HAP-1 (cell line): ENCODE data around the gene GPC4.

Source experiments
- DNase-seq, 2 experiments: peaks; one replicate each; pipeline ENCODE4 v3.0.0-alpha.2; 2016 to 2020; ENCODE audit warnings: low spot score in 2 of 2
- H3K27me3 ChIP-seq: fragments of 250-450 bp; sonication (Bioruptor Pico); 2 replicates; pipeline ENCODE4 v1.5.1; 2020; ENCODE audit warnings: low read depth, mild to moderate bottlenecking, moderate library complexity
- H3K36me3 ChIP-seq: fragments of 250-450 bp; sonication (Bioruptor Pico); replicated peaks from 2 replicates; pipeline ENCODE4 v1.5.1; 2020; ENCODE audit warnings: mild to moderate bottlenecking
- H3K4me1 ChIP-seq: fragments of 250-450 bp; sonication (Bioruptor Pico); 2 replicates; pipeline ENCODE4 v1.5.1; 2020; ENCODE audit warnings: mild to moderate bottlenecking
- H3K4me3 ChIP-seq: fragments of 250-450 bp; sonication (Bioruptor Pico); 2 replicates; pipeline ENCODE4 v1.5.1; 2020; ENCODE audit warnings: mild to moderate bottlenecking, moderate library complexity
- H3K9me3 ChIP-seq: fragments of 250-450 bp; sonication (Bioruptor Pico); 2 replicates; pipeline ENCODE4 v1.5.1; 2020; ENCODE audit warnings: mild to moderate bottlenecking, moderate library complexity
- in situ Hi-C: fragments of 300-500 bp; cut with MboI; formaldehyde crosslinking; loops from 3 replicates; pipeline ENCODE4 v1.14.3; 2020; ENCODE audit warnings: low sequenced_read_pairs, inconsistent platforms, mixed read lengths

Gene GPC4

DNA sequence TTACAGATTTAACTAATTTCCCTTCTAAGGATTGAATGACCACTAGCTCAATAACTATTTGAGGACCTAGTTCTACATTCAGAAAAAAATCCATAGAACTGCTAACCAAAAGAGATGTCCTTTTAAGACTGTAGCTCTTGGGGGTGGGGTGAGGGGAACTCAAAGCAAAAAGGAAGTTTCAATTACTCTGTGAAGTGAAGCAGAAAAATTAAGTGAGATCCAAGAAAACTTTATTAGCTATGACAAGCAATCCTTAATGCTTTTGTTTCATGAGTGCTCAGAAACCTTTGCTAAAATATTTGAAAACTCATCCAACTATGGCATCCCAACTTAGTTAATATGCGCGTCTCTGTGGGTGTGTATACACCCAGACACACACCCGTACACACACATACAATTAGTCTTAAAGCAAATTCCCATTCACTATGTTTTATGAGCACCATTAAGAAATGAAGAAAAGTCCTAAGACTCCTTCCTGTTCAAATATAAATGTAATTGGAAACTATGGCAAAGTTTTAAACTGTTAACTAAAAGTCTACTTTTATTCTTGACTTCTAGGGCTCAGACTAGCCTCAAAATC, 44.5 kb downstream of the GPC4 start:
- H3K36me3 ChIP-seq = peaks cover 12% of the 10 kb centered on the region
- H3K4me3 ChIP-seq = no peak overlapping the region
- no peaks in the 10 kb centered on the region for H3K9me3 ChIP-seq
- H3K4me1 ChIP-seq = peaks cover 54% of the 10 kb centered on the region
- no peak for DNase-seq
- in situ Hi-C loops = no loop called here
- no peaks in the 10 kb centered on the region for H3K27me3 ChIP-seq

GRCh38 chrX:133369065-133369464, 46.2 kb downstream of the GPC4 start:
- Histone ChIP-seq H3K4me1 (peaks cover 40% of the 10 kb centered on the region), H3K27me3 (no peaks in the 10 kb centered on the region), H3K4me3 (no peak overlapping the region), H3K36me3 (peaks cover 12% of the 10 kb centered on the region), H3K9me3 (no peaks in the 10 kb centered on the region)
- DNase-seq = no peak
- in situ Hi-C loops = no loop called here

GRCh38 chrX:133366735-133367134, 48.6 kb downstream of the GPC4 start:
- peaks cover 3% of the 10 kb centered on the region for H3K36me3 ChIP-seq
- DNase-seq = no peak
- no peak overlapping the region for H3K4me3 ChIP-seq
- no peaks in the 10 kb centered on the region for H3K27me3 ChIP-seq
- in situ Hi-C loops = no loop called here
- H3K4me1 ChIP-seq = peaks cover 43% of the 10 kb centered on the region
- no peaks in the 10 kb centered on the region for H3K9me3 ChIP-seq

DNA sequence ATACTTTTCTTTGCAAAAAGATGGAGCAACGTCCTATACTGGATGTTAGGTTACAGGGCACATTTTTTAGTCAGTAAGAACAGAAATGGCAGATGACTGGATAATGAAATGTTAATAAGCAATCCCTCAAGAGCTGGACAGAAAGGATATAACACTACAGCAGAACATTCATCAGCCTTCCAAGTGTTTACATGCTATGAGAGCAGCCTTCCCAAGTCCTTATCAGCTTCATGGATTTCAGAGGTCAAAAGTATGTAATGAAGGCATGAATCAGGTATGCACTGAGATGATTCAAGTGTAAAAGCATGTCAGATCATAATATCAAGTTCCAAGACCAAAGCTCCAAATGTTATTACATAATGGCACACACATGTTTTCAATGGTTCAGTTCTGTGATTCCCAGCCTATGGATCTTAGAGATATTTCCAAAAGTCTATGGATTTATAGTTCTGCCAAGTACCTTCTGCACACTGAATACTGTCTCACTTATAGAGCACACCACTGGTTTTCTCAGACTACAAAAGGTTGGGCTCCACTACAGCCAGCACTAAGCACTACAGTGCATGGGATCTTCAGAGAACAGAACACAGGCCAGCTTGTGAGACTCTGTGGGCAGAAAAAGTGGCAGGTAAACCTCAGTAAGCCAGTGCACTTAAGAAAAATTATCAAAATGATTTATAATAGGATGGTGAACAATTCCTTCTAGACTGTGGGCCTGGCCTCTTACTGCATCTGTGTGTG, 49.2 kb downstream of the GPC4 start:
- DNase-seq = no peak

DNA sequence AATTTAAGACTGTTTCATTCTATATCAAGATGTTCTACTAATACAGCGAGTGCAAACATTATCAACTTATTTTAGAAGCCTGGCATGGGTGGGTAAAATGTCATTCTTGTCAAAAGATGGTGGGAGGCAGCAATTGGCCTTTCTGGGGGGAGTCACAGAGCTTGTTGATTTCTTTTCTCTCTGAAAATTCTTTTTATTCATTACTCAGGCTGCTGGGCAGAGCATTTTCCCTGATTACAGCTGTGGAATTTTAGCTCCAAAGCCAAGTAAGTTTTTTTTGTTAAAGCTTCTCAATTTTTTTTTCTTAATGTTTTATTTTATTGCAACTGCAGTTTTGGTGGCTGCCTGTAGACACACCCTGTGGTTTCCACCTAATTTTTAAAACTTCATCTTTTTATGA, 50.4 kb downstream of the GPC4 start:
- no peak for DNase-seq
- H3K4me1 ChIP-seq = peaks cover 38% of the 10 kb centered on the region
- H3K4me3 ChIP-seq = no peak overlapping the region
- in situ Hi-C loops = no loop called here
- no peaks in the 10 kb centered on the region for H3K9me3 ChIP-seq
- H3K27me3 ChIP-seq = no peaks in the 10 kb centered on the region
- peaks cover 3% of the 10 kb centered on the region; the same call in 1 of the 2 replicates for H3K36me3 ChIP-seq

More for the DNA sequence above, 49.2 kb downstream of the GPC4 start:
- peaks cover 38% of the 10 kb centered on the region for H3K4me1 ChIP-seq
- in situ Hi-C loops = no loop called here
- no peak overlapping the region for H3K4me3 ChIP-seq
- peaks cover 3% of the 10 kb centered on the region for H3K36me3 ChIP-seq
- H3K27me3 ChIP-seq = no peaks in the 10 kb centered on the region
- no peaks in the 10 kb centered on the region for H3K9me3 ChIP-seq

DNA sequence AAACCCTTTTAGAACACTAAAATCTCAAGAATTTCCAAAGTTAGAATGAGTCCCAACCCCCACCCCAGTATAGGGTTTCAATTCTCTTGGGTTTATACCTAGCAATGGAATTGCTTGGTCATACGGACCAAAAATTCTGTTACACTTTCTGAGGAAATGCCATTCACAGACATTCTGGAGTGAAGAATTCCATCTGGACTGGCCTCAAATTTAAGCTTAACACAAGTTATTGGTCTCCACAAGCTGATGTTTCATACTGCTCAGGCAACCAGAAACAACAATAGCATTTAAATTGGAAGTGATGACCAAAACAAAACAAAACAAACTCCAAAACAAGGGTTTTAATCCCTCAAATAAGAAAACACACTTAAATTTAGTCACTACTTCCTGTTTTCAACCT, 51.1 kb downstream of the GPC4 start:
- H3K27me3 ChIP-seq = no peaks in the 10 kb centered on the region
- H3K4me1 ChIP-seq = peaks cover 42% of the 10 kb centered on the region
- in situ Hi-C loops = no loop called here
- no peak for DNase-seq
- no peak overlapping the region for H3K4me3 ChIP-seq
- no peaks in the 10 kb centered on the region for H3K9me3 ChIP-seq
- H3K36me3 ChIP-seq = peaks cover 3% of the 10 kb centered on the region; the same call in 1 of the 2 replicates

- H3K36me3 ChIP-seq = peaks cover 8% of the 10 kb centered on the region; the same call in 1 of the 2 replicates
- no peak overlapping the region for H3K4me3 ChIP-seq
- no peaks in the 10 kb centered on the region for H3K9me3 ChIP-seq
- H3K27me3 ChIP-seq = no peaks in the 10 kb centered on the region
- H3K4me1 ChIP-seq = peaks cover 52% of the 10 kb centered on the region
- DNase-seq = peak in 1 of 2 experiments; percentile 42
- in situ Hi-C loops = no loop called here
Measured at GRCh38 chrX:133362538-133362937, 52.8 kb downstream of the GPC4 start.

- H3K27me3 ChIP-seq = no peaks in the 10 kb centered on the region
- DNase-seq = peak in 1 of 2 experiments; percentile 60
- H3K36me3 ChIP-seq = peaks cover 8% of the 10 kb centered on the region; the same call in 1 of the 2 replicates
- H3K9me3 ChIP-seq = no peaks in the 10 kb centered on the region
- in situ Hi-C loops = no loop called here
- H3K4me3 ChIP-seq = no peak overlapping the region
- peaks cover 44% of the 10 kb centered on the region for H3K4me1 ChIP-seq
Measured at GRCh38 chrX:133359466-133359865, 55.8 kb downstream of the GPC4 start.

DNA sequence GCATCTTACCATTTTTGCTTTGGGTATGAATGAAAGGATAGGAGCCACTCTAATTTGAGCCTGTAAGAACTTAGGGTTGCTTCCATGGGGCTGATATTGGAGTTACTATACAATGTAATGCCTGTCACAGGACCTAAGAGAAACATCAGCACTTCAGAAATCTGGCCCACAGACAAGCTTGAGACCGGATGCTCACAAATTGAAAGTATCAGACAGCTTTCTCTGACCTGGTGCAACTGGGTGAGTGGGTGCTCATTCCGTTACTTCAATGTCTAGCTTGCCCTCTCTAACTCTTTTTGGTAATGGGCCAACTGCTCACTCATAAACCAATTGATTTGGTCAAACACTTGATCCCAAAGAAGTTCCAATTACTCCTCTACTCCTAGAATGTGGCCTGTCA, 62.1 kb downstream of the GPC4 start:
- no peak overlapping the region for H3K4me3 ChIP-seq
- in situ Hi-C loops = no loop called here
- H3K4me1 ChIP-seq = peaks cover 28% of the 10 kb centered on the region
- no peaks in the 10 kb centered on the region for H3K27me3 ChIP-seq
- no peak for DNase-seq
- H3K36me3 ChIP-seq = peaks cover 4% of the 10 kb centered on the region; the same call in 1 of the 2 replicates
- no peaks in the 10 kb centered on the region for H3K9me3 ChIP-seq

DNA sequence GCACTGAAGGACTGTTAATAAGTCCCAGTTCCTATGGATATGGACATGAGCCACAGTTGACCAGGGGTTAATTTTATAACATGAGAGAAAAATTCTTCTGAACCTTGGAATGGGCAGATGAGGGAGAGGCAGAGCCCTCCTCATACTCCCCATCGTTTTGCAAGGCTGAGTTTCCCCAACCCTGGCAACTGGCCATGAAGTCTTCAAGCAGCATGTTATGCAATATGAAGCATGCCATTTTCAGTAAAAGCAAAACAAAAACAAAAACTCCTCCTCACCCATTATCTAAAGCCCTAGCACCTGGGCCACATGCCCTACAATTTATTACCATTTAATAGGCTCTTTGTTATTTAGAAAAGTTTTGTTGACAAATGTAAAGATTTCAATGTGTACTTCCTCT, 64.5 kb downstream of the GPC4 start:
- Histone ChIP-seq H3K4me1 (peaks cover 49% of the 10 kb centered on the region), H3K4me3 (no peak overlapping the region), H3K9me3 (no peaks in the 10 kb centered on the region), H3K36me3 (no peaks in the 10 kb centered on the region), H3K27me3 (no peaks in the 10 kb centered on the region)
- in situ Hi-C loops = no loop called here
- DNase-seq = peak in 1 of 2 experiments; percentile 62

- in situ Hi-C loops = loop anchor here (25.0 kb wide), 1 partner anchor 316 kb away; no protein-coding TSS in a partner anchor
- Histone ChIP-seq H3K27me3 (no peaks in the 10 kb centered on the region), H3K36me3 (no peaks in the 10 kb centered on the region), H3K4me1 (peaks cover 63% of the 10 kb centered on the region), H3K4me3 (no peak overlapping the region), H3K9me3 (no peaks in the 10 kb centered on the region)
- DNase-seq = peak in 1 of 2 experiments; percentile 32
Measured at GRCh38 chrX:133346026-133346425, 69.3 kb downstream of the GPC4 start.

DNA sequence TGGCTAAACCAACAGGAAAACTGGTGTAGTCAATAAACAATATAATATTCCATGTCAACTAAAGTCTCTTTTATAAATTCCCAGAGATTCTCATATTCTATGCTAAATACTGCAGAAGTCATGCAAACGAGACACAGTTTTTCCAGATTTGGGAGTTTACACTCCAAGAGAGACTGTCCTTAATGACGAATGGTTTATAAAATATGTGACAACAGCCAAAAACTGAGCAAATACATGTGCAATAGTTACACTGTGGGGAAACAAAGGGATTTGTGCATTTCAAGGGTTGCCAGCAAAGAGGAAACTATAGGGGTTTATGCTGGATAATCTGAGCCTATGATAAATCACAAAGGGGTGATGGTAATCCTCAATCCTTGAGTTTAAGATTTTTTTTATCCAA, 75.7 kb downstream of the GPC4 start:
- H3K36me3 ChIP-seq = peaks cover 28% of the 10 kb centered on the region

GRCh38 chrX:133337250-133337649, 78.0 kb downstream of the GPC4 start:
- no peak for DNase-seq
- H3K27me3 ChIP-seq = no peaks in the 10 kb centered on the region
- no peak overlapping the region for H3K4me3 ChIP-seq
- H3K36me3 ChIP-seq = peaks cover 31% of the 10 kb centered on the region
- H3K4me1 ChIP-seq = peaks cover 33% of the 10 kb centered on the region
- no peaks in the 10 kb centered on the region for H3K9me3 ChIP-seq
- in situ Hi-C loops = loop anchor here (25.0 kb wide), 1 partner anchor 325 kb away; no protein-coding TSS in a partner anchor

More for the DNA sequence above, 75.7 kb downstream of the GPC4 start:
- no peak for DNase-seq
- Histone ChIP-seq H3K27me3 (no peaks in the 10 kb centered on the region), H3K4me1 (peaks cover 24% of the 10 kb centered on the region), H3K4me3 (no peak overlapping the region), H3K9me3 (no peaks in the 10 kb centered on the region)
- in situ Hi-C loops = loop anchor here (25.0 kb wide), 1 partner anchor 323 kb away; no protein-coding TSS in a partner anchor

DNA sequence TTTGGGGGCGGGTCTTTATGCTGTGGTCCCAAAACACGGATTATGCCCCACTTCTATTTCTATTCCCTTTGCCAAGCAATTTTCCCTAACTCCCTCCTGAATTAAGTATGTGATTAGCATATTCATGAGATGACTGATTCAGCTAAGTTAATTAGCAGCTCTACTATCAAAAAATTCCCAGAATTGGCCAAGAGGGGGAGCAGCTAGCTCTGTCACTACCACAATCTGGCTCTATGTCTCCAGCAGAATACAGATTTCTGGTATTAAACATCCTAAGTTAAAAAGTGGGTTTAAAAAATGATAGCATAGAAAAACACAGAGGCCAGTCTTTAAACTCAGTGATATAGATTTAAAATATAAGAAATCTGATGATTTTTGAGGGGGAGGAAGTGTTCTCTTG, 80.3 kb downstream of the GPC4 start:
- DNase-seq = peak; percentile 55 to 69

More for the DNA sequence above, 80.3 kb downstream of the GPC4 start:
- peaks cover 28% of the 10 kb centered on the region for H3K36me3 ChIP-seq
- H3K9me3 ChIP-seq = no peaks in the 10 kb centered on the region
- H3K4me3 ChIP-seq = no peak overlapping the region
- no peaks in the 10 kb centered on the region for H3K27me3 ChIP-seq
- in situ Hi-C loops = loop anchor here (25.0 kb wide), 1 partner anchor 327 kb away; no protein-coding TSS in a partner anchor
- H3K4me1 ChIP-seq = peaks cover 35% of the 10 kb centered on the region
